ENCODE data around the gene TMPRSS15. TPM values are rescaled to one million over a fixed set of nuclear protein-coding genes. Genes with fewer than 3 reads are reported as not detected.
"Not testable (repeated sequence)": the region's sequence is repeated elsewhere in the genome, so short reads cannot be mapped to it uniquely, and the experiment has no call there.

TMPRSS15 gene
- total RNA-seq, 2 experiments from 2014 or later, result not detected

DNA sequence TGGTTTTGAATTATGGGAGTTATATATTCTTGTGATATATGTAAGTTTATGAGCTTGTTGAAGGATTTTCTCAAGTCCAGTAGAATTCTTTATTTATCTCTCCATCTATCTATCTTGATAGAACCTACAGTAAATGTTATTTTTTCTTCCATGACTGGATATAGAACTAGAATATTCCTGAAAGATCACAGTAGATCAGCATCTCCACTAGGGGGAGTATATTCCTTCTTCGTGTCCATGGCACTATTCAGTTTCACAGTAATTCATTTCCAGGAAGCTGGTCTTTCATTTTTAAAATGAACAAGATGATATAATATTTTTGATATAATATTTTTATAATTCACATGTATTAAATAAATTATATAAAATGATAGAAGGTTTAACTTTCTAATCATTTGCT lies 18.8 kb downstream of the TMPRSS15 start:
- intact Hi-C loops (cut with DNase I, micrococcal nuclease), result no loop called here
- no peaks in the 10 kb centered on the region for H3K27me3 Mint-ChIP-seq
- DNase-seq, result no peak
- no peaks in the 10 kb centered on the region for H3K36me3 Mint-ChIP-seq (ENCODE audit: low read depth)
- ChIA-PET CTCF (interaction anchor here (1.2 kb wide), 1 partner anchor 84 kb away, joined by 3 read pairs; no protein-coding TSS in a partner anchor), POLR2A (no interaction called here)
- ATAC-seq, result no peak
- H3K4me1 Mint-ChIP-seq, result no peaks in the 10 kb centered on the region
- H3K27ac Mint-ChIP-seq, result no peak overlapping the region
- no peaks in the 10 kb centered on the region for H3K9me3 Mint-ChIP-seq (ENCODE audit: low read depth)
- no peak overlapping the region for H3K4me3 Mint-ChIP-seq

DNA sequence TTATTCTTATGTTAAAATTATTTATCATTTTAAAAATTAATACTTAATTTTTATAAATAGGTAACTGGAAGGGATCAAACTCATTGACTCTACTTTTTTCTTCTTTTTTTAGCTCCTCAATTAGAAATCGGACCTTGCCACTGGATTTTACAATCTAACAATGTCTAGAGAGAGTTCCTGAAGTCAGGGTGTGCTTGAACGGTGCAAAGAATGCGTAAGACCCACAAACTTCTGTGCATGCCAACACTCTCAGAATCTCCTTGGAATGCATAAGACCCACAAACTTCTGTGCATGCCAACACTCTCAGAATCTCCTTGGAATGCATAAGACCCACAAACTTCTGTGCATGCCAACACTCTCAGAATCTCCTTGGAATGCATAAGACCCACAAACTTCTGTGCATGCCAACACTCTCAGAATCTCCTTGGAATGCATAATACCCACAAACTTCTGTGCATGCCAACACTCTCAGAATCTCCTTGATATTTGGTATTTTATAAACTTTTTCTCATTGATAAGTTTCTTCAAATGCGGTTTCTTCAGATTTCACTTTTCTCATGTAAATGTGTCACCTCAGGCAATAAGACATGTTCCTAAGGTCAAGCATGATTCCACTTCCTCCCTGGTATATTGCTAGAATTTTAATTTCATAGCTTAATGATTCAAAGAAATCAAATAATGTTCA lies 20.5 kb downstream of the TMPRSS15 start:
- H3K27me3 Mint-ChIP-seq; intact Hi-C loops (cut with DNase I, micrococcal nuclease); ATAC-seq; H3K4me1 Mint-ChIP-seq; H3K36me3 Mint-ChIP-seq (ENCODE audit: low read depth); CTCF ChIA-PET; H3K9me3 Mint-ChIP-seq (ENCODE audit: low read depth); H3K4me3 Mint-ChIP-seq; H3K27ac Mint-ChIP-seq; POLR2A ChIA-PET; DNase-seq: not testable (repeated sequence)

DNA sequence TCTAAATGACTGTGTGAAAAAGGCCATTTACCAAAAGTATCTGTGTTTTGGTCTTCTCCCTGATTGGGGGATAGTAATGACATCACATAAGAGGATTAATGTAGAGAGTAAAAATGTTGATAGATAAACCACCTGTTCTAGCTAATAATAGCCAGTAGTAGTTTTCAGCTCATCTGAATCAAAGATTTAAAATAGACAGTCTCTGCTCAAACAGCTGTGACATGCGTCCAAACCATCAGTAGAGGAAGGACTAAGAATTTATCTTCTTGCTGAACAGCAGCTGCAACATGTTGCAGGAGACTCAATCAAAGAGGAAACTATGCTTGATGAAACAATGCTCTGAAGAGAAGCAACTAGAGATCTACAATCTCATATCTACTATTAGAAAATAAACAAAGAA lies 21.4 kb downstream of the TMPRSS15 start:
- CTCF ChIA-PET, result no interaction called here

DNA sequence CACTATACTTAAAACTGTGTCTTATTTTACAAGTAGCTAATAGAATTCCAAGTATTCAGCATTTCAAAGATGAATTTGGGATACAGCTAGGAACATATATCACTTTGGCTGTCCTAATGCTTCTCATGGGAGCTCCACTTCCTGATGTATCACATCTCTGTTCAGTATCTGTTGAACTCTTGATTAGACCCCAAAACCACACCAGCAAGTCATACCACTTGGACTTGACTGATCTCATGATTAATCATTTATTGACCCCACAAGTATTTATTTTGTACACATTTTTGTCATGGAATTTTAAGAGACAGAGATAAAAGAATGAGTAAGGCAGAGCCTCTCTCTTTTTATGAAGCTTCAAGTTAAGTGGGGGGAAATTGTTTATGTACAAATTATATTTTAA lies 30.0 kb downstream of the TMPRSS15 start:
- POLR2A ChIA-PET, result no interaction called here
- H3K4me3 Mint-ChIP-seq, result no peak overlapping the region
- ATAC-seq (no peak), DNase-seq (no peak)
- no peaks in the 10 kb centered on the region for H3K36me3 Mint-ChIP-seq (ENCODE audit: low read depth)
- H3K4me1 Mint-ChIP-seq, result no peaks in the 10 kb centered on the region
- no peaks in the 10 kb centered on the region for H3K9me3 Mint-ChIP-seq (ENCODE audit: low read depth)
- CTCF ChIA-PET, result no interaction called here
- no peak overlapping the region for H3K27ac Mint-ChIP-seq
- intact Hi-C loops (cut with DNase I, micrococcal nuclease), result no loop called here
- H3K27me3 Mint-ChIP-seq, result no peaks in the 10 kb centered on the region

More for the DNA sequence above, 21.4 kb downstream of the TMPRSS15 start:
- Mint-ChIP-seq H3K9me3 (ENCODE audit: low read depth) (no peaks in the 10 kb centered on the region), H3K27me3 (no peaks in the 10 kb centered on the region), H3K4me1 (no peaks in the 10 kb centered on the region), H3K27ac (no peak overlapping the region), H3K4me3 (no peak overlapping the region), H3K36me3 (ENCODE audit: low read depth) (no peaks in the 10 kb centered on the region)
- intact Hi-C loops (cut with DNase I, micrococcal nuclease), result no loop called here
- ATAC-seq (no peak), DNase-seq (no peak)
- POLR2A ChIA-PET, result no interaction called here

DNA sequence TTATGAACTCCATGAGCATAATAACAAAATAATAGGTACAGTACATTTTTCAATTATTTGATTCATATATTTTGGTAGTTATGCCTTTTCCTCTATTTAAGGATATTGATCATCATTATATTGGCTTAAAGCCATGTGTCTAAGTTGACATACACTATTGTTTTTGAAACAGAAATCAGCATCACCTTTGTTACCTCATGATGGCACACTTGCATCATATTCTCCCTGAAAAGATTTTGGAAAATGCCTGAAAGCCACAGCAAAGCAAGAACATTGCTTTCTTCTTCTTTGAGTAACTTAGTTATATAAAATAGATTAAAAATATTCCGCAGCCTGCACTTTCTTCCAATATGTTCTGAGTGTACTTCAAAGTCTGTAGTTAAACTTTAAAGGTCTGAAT lies 33.3 kb downstream of the TMPRSS15 start:
- Mint-ChIP-seq H3K4me1 (no peaks in the 10 kb centered on the region), H3K9me3 (ENCODE audit: low read depth) (no peaks in the 10 kb centered on the region), H3K27me3 (no peaks in the 10 kb centered on the region), H3K4me3 (no peak overlapping the region), H3K27ac (no peak overlapping the region), H3K36me3 (ENCODE audit: low read depth) (no peaks in the 10 kb centered on the region)
- CTCF ChIA-PET, result interaction anchor here (0.6 kb wide), 1 partner anchor 9 kb away, joined by 3 read pairs; no protein-coding TSS in a partner anchor
- intact Hi-C loops (cut with DNase I, micrococcal nuclease), result no loop called here
- no peak for DNase-seq
- ATAC-seq, result no peak
- POLR2A ChIA-PET, result no interaction called here

DNA sequence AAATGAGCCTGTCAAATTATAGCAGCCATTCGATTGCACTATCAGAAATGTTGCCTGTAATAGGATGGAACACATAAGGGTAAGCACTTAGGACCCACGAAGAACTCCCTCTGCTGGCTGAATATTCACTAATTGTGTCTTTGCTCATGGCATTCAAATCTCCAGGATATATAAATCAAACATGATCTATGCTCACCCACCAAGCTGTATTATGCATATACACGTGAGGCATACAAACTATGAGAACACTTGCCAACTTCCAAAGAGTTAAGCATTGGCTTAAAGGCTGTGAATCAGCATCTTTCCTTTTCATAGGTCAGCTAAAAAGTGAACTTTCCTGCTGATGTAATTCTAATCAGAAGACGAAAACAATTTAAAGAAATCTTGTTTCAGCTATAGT lies 34.5 kb downstream of the TMPRSS15 start:
- no peak for DNase-seq
- Mint-ChIP-seq H3K27ac (no peak overlapping the region), H3K27me3 (no peaks in the 10 kb centered on the region), H3K4me3 (no peak overlapping the region), H3K9me3 (ENCODE audit: low read depth) (no peaks in the 10 kb centered on the region), H3K4me1 (no peaks in the 10 kb centered on the region), H3K36me3 (ENCODE audit: low read depth) (no peaks in the 10 kb centered on the region)
- intact Hi-C loops (cut with DNase I, micrococcal nuclease), result no loop called here
- CTCF ChIA-PET, result interaction anchor here (0.7 kb wide), 1 partner anchor 19 kb away, joined by 3 read pairs; no protein-coding TSS in a partner anchor
- POLR2A ChIA-PET, result no interaction called here
- no peak for ATAC-seq

DNA sequence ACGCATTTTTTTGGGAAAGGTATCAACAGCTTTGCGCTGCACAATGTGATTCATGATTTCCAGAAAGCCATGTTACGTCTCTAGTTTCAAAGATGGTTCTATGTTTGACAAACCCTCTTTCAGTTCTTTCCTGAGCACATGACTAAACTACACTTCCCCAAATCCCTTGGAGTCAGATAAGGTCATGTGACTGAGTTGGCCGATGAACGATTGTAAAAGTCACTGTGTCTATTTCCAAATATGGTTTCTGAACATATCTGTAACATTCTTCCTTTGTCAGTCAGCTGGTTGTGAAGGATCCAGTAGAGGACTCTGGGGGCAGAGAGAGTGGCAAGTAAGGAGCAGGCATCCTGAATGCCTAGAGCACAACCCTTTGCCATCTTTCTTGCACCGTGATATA lies 35.4 kb downstream of the TMPRSS15 start:
- POLR2A ChIA-PET, result no interaction called here
- CTCF ChIA-PET, result no interaction called here
- no peak for DNase-seq
- Mint-ChIP-seq H3K36me3 (ENCODE audit: low read depth) (no peaks in the 10 kb centered on the region), H3K4me1 (no peaks in the 10 kb centered on the region), H3K4me3 (no peak overlapping the region), H3K27ac (no peak overlapping the region), H3K9me3 (ENCODE audit: low read depth) (no peaks in the 10 kb centered on the region), H3K27me3 (no peaks in the 10 kb centered on the region)
- intact Hi-C loops (cut with DNase I, micrococcal nuclease), result no loop called here
- no peak for ATAC-seq

DNA sequence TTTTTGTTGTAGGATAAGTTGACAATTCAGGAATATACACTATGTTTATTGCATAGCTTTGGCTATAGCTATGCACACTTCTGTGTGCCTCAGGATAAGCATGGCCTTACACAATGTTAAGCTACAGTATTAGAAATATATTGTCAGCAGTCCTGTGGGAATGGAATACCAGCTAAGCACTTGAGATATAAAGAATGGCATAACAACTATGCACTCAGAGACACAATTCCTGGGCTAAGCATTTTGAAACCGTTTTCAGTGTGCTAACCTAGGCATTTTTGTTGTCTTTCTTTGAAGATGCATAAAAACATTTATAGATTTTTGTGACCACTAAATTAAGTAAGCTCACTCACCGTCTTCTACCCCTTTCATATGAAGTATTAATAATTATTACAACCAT lies 46.8 kb downstream of the TMPRSS15 start:
- Mint-ChIP-seq H3K36me3 (ENCODE audit: low read depth) (no peaks in the 10 kb centered on the region), H3K9me3 (ENCODE audit: low read depth) (no peaks in the 10 kb centered on the region), H3K27me3 (no peaks in the 10 kb centered on the region), H3K27ac (no peak overlapping the region), H3K4me1 (no peaks in the 10 kb centered on the region), H3K4me3 (no peak overlapping the region)
- DNase-seq, result no peak
- intact Hi-C loops (cut with DNase I, micrococcal nuclease), result no loop called here
- POLR2A ChIA-PET, result no interaction called here
- CTCF ChIA-PET, result no interaction called here
- ATAC-seq, result no peak

DNA sequence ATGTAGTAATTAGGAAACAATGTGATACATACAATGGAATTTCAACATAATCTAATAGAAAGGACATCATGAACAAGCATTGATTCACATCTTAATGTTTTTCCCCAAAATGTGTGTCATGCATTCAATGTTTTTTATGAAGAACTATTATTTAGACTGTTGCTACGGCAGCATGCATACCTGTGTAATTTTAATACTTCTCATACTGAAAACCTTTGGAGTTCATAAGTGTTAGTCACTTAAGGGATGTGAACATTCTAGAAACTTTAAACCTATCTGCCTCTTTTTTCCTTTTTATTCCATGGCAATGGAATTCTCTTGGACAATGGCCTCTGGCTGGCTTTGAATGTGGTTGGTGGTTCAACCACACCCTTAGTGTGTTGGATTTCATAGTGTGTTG lies 48.6 kb downstream of the TMPRSS15 start:
- no peaks in the 10 kb centered on the region for H3K27me3 Mint-ChIP-seq
- no peaks in the 10 kb centered on the region for H3K9me3 Mint-ChIP-seq (ENCODE audit: low read depth)
- intact Hi-C loops (cut with DNase I, micrococcal nuclease), result no loop called here
- H3K36me3 Mint-ChIP-seq (ENCODE audit: low read depth), result no peaks in the 10 kb centered on the region
- H3K4me3 Mint-ChIP-seq, result no peak overlapping the region
- CTCF ChIA-PET, result no interaction called here
- no peak overlapping the region for H3K27ac Mint-ChIP-seq
- POLR2A ChIA-PET, result no interaction called here
- ATAC-seq (no peak), DNase-seq (no peak)
- H3K4me1 Mint-ChIP-seq, result no peaks in the 10 kb centered on the region

DNA sequence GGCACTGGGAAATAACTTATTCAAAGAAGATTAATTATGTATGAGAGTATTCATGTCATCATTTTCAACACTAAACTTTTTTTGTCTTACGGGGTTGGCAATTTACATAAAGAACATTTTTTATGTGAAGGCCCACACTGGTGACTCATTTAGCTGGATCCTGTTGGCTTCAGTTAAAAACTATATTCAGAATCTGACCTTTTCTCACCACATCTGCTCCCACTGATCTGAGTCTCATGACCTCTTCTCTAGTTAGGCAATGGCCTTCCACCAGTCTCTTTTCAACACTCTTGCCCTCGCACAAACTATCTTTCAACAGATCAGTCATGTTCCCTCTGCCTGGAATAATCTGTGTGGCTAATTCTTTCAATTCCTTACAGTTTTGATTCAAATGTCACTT lies 53.4 kb downstream of the TMPRSS15 start:
- intact Hi-C loops (cut with DNase I, micrococcal nuclease), result no loop called here
- CTCF ChIA-PET, result no interaction called here

DNA sequence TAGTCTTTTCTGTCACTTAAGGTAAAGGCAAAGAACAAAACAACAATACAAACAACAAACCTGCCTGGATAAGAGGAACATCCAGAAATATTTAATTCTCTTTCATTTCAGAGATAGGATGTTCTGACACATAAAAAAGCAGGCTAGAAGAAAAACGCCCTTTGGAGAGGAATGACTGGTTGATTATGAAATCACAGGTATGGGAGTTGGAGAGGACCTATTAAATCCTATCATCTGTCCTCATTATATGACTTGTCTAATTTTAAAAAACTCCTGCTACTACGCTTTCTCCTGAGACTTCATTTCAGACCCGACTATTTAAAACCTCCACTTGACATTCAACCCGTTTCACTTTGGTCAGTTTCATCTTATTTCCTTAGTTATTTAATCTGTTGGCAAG lies 54.1 kb downstream of the TMPRSS15 start:
- H3K4me1 Mint-ChIP-seq, result no peaks in the 10 kb centered on the region
- ChIA-PET POLR2A (no interaction called here), CTCF (no interaction called here)
- H3K27me3 Mint-ChIP-seq, result no peaks in the 10 kb centered on the region
- no peak overlapping the region for H3K4me3 Mint-ChIP-seq
- H3K36me3 Mint-ChIP-seq (ENCODE audit: low read depth), result no peaks in the 10 kb centered on the region
- H3K9me3 Mint-ChIP-seq (ENCODE audit: low read depth), result peaks cover 2% of the 10 kb centered on the region
- intact Hi-C loops (cut with DNase I, micrococcal nuclease), result no loop called here
- no peak for ATAC-seq
- no peak overlapping the region for H3K27ac Mint-ChIP-seq
- no peak for DNase-seq

More for the DNA sequence above, 53.4 kb downstream of the TMPRSS15 start:
- POLR2A ChIA-PET, result no interaction called here
- Mint-ChIP-seq H3K4me3 (no peak overlapping the region), H3K27ac (no peak overlapping the region), H3K36me3 (ENCODE audit: low read depth) (no peaks in the 10 kb centered on the region), H3K4me1 (no peaks in the 10 kb centered on the region), H3K9me3 (ENCODE audit: low read depth) (peaks cover 2% of the 10 kb centered on the region), H3K27me3 (no peaks in the 10 kb centered on the region)
- ATAC-seq, result no peak
- no peak for DNase-seq

DNA sequence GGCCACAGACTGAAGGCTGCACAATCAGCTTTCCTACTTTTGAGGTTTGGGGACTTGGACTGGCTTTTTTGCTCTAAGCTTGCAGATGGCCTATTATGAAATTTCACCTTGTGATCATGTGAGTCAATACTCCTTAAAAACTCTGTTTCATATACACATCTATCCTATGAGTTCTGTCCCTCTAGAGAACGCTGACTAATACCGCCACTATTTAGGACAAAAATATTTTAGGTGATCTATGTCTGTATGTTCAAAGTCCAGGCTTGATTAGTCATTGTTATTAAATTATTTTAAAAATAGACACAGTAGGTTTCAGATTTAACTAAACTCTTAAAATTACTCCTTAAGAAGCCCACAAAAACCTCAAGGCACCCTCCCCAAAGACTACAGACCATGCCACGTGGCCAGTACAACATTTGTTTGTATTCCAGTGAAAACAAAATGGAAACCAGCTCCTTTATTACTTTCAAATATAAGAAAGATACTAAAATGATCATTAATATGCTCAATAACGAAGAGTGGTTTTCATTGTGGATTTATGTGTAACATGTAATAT lies 63.1 kb downstream of the TMPRSS15 start:
- no peaks in the 10 kb centered on the region for H3K9me3 Mint-ChIP-seq (ENCODE audit: low read depth)
- intact Hi-C loops (cut with DNase I, micrococcal nuclease), result no loop called here

More for the DNA sequence above, 63.1 kb downstream of the TMPRSS15 start:
- Mint-ChIP-seq H3K36me3 (ENCODE audit: low read depth) (no peaks in the 10 kb centered on the region), H3K4me1 (no peaks in the 10 kb centered on the region), H3K27ac (no peak overlapping the region), H3K27me3 (no peaks in the 10 kb centered on the region), H3K4me3 (no peak overlapping the region)
- POLR2A ChIA-PET, result no interaction called here
- no peak for DNase-seq
- CTCF ChIA-PET, result no interaction called here
- no peak for ATAC-seq

Measured in activated CD4-positive, alpha-beta T cell treated with anti-CD3 and anti-CD28 coated beads for 36 hours (primary cell).